Ovary (tissue), 3 donors: ENCODE measurements around the gene TMEM30A.

Experiments
- CTCF ChIP-seq, 3 donors: fragments of 450-650 bp in 2 of 3; fragments of 200-600 bp in 1 of 3; IDR thresholded peaks; one replicate each; pipeline versions ENCODE4 v1.5.1 to v1.8.0; 2016 to 2022; ENCODE audit warnings: antibody characterized with exemption in 3 of 3, mild to moderate bottlenecking in 1 of 3
- POLR2A ChIP-seq: fragments of 450-650 bp; IDR thresholded peaks from one replicate; pipeline ENCODE4 v1.6.1; 2017; ENCODE audit warnings: antibody characterized with exemption, mild to moderate bottlenecking, moderate library complexity
- donor health status: DM: no; HTN: no; CAD: no.

DNA sequence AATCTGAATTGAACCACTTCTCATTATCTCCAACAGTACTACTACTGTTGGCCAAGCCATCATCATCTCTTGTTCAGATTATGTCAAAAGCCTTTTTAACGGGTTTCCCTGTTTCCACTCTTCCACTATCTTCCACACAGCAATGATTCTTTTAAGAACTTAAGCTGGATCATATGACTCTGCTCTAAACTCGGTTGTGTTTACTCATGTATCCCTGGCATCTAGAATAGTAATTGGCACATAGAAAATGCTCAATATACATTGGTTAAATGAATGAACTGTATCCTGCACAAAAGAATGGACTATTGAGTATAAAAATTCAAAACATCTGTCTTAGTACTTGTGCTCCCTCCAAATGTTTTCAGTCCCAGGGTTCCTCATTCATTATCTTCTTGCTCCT lies 38.2 kb downstream of the TMEM30A start:
- no peak for TF ChIP-seq CTCF (IDR thresholded peaks at IDR 0.05)
- TF ChIP-seq POLR2A: no peak
